ENCODE measurements around the gene ATG13. TPM values are rescaled to one million over a fixed set of nuclear protein-coding genes. Genes with fewer than 3 reads are reported as not detected.

Gene ATG13
- total and polyA plus RNA-seq, 4 donors = 36.3 to 49.9 (median 41.2) TPM

GRCh38 chr11:46642627-46643335 lies 25.4 kb downstream of the ATG13 start:
- TF ChIP-seq ZBTB33 (IDR thresholded peaks at IDR 0.05) = no peak
- TF ChIP-seq HNF4G (IDR thresholded peaks at IDR 0.05) = no peak
- TF ChIP-seq YY1 (IDR thresholded peaks at IDR 0.05) = no peak
- no peak for TF ChIP-seq NR2F2 (IDR thresholded peaks at IDR 0.05)
- TF ChIP-seq GABPA (IDR thresholded peaks at IDR 0.05 in 1 of 2, conservative IDR thresholded peaks at IDR 0.05 in 1 of 2) = no peak
- no peak for TF ChIP-seq JUND (IDR thresholded peaks at IDR 0.05)
- no peak for TF ChIP-seq EGR1 (IDR thresholded peaks at IDR 0.05; ENCODE audit: low read depth in 2 of 2)
- no peak for TF ChIP-seq FOXA2 (IDR thresholded peaks at IDR 0.05)
- TF ChIP-seq RXRA (IDR thresholded peaks at IDR 0.05) = no peak
- no peak for TF ChIP-seq ATF3 (IDR thresholded peaks at IDR 0.05)
- TF ChIP-seq REST (IDR thresholded peaks at IDR 0.05) = no peak
- TF ChIP-seq FOXA1 (IDR thresholded peaks at IDR 0.05) = no peak
- no peak for TF ChIP-seq RAD21 (IDR thresholded peaks at IDR 0.05)
- no peak for TF ChIP-seq CTCF (IDR thresholded peaks at IDR 0.05; ENCODE audit: low read depth, low read length, missing input control)
- TF ChIP-seq TAF1 (conservative IDR thresholded peaks at IDR 0.05) = no peak
- TF ChIP-seq HNF4A (conservative IDR thresholded peaks at IDR 0.05) = no peak
- no peak for TF ChIP-seq MAX (IDR thresholded peaks at IDR 0.05)
- TF ChIP-seq SP1 (IDR thresholded peaks at IDR 0.05) = no peak
- H3K4me1 ChIP-seq (ENCODE audit: control insufficient read depth in 4 of 4, insufficient read depth in 4 of 4, low read length in 3 of 4) = peaks cover 3 to 13% (median 10%) of the 10 kb centered on the region in 4 donors
- H3K9me3 ChIP-seq (ENCODE audit: control insufficient read depth in 4 of 4, low read length in 3 of 4) = no peaks in the 10 kb centered on the region
- 96% methylated on average over 8 of the region's 8 CpGs for WGBS
- DNase-seq (ENCODE audit: low spot score) = no peak
- no peaks in the 10 kb centered on the region for H3K27me3 ChIP-seq (ENCODE audit: control insufficient read depth in 4 of 4, insufficient read depth in 4 of 4, low read length in 3 of 4)
- H3K27ac ChIP-seq (ENCODE audit: low read depth in 1 of 2, low read length in 2 of 2) = no peak overlapping the region
- H3K9ac ChIP-seq (ENCODE audit: low read depth in 1 of 2, low read length in 2 of 2) = no peak overlapping the region
- peaks cover 6 to 26% (median 16%) of the 10 kb centered on the region in 4 donors for H3K36me3 ChIP-seq (ENCODE audit: control insufficient read depth in 4 of 4, insufficient read depth in 3 of 4, low read depth in 1 of 4, low read length in 3 of 4)
- no peak overlapping the region for H3K4me3 ChIP-seq (ENCODE audit: low read depth in 1 of 3, low read length in 3 of 3)

Data from liver (tissue), 9 donors.